Measurements from ENCODE around the gene RAB3IP.

GRCh38 chr12:69738351-69739286, at the start of gene RAB3IP:
- TF ChIP-seq EZH2phosphoT487 (IDR thresholded peaks at IDR 0.05; ENCODE audit: low read depth) (no peak), CTCF (IDR thresholded peaks at IDR 0.05; ENCODE audit: low read depth, low read length) (peak; percentile 44)

Measured in OCI-LY3 (cell line).